ENCODE measurements around the gene ZNF527.
"Not testable (repeated sequence)": the region's sequence is repeated elsewhere in the genome, so short reads cannot be mapped to it uniquely, and the experiment has no call there.

The ZNF527 gene

DNA sequence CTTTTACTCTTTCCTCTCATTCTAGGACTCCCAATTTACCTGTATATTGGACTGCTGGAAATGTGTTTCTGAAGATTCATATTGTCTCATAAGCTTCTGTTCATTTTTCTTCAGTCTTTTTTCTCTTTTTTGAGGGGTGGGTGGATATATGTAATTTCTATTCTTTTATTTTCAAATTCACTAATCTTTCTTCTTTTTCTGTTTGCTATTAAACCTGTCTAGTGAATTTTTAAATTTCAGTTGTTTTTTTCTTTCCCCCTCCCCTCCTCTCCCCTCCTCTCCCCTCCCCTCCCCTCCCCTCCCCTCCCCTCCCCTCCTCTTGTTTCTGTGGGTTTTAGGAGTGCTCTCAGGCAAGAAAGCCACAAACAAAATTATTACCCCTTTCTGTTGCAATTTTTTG lies 16.9 kb upstream of the ZNF527 start:
- no peak overlapping the region for H3K4me2 ChIP-seq
- H3K4me1 ChIP-seq (ENCODE audit: low read depth, poor library complexity, severe bottlenecking), result no peaks in the 10 kb centered on the region
- no peaks in the 10 kb centered on the region for H3K36me3 ChIP-seq (ENCODE audit: insufficient read depth)
- no peaks in the 10 kb centered on the region for H3K27me3 ChIP-seq (ENCODE audit: insufficient read depth, low read depth)
- TF ChIP-seq, protein P1, sequence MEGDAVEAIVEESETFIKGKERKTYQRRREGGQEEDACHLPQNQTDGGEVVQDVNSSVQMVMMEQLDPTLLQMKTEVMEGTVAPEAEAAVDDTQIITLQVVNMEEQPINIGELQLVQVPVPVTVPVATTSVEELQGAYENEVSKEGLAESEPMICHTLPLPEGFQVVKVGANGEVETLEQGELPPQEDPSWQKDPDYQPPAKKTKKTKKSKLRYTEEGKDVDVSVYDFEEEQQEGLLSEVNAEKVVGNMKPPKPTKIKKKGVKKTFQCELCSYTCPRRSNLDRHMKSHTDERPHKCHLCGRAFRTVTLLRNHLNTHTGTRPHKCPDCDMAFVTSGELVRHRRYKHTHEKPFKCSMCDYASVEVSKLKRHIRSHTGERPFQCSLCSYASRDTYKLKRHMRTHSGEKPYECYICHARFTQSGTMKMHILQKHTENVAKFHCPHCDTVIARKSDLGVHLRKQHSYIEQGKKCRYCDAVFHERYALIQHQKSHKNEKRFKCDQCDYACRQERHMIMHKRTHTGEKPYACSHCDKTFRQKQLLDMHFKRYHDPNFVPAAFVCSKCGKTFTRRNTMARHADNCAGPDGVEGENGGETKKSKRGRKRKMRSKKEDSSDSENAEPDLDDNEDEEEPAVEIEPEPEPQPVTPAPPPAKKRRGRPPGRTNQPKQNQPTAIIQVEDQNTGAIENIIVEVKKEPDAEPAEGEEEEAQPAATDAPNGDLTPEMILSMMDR (conservative IDR thresholded peaks at IDR 0.05; ENCODE audit: low read depth, low read length), result no peak
- H3K4me3 ChIP-seq (IDR thresholded peaks at IDR 0.05; ENCODE audit: insufficient read depth, low read depth, low read length), result no peak overlapping the region
- no peaks in the 10 kb centered on the region for H3K79me2 ChIP-seq (ENCODE audit: insufficient read depth, low read depth)
- H4K20me1 ChIP-seq (ENCODE audit: insufficient read depth), result no peaks in the 10 kb centered on the region
- H3K27ac ChIP-seq, result no peak overlapping the region
- no peak overlapping the region for H2AFZ ChIP-seq (ENCODE audit: low read depth)
- no peak overlapping the region for H3K9ac ChIP-seq

GRCh38 chr19:37355901-37356300 lies 15.0 kb upstream of the ZNF527 start:
- Histone ChIP-seq H3K9ac (no peak overlapping the region), H3K27ac (no peak overlapping the region), H3K27me3 (ENCODE audit: insufficient read depth, low read depth) (no peaks in the 10 kb centered on the region), H3K36me3 (ENCODE audit: insufficient read depth) (no peaks in the 10 kb centered on the region), H3K4me1 (ENCODE audit: low read depth, poor library complexity, severe bottlenecking) (no peaks in the 10 kb centered on the region), H3K4me2 (no peak overlapping the region), H3K4me3 (IDR thresholded peaks at IDR 0.05; ENCODE audit: insufficient read depth, low read depth, low read length) (no peak overlapping the region), H2AFZ (ENCODE audit: low read depth) (no peak overlapping the region), H3K79me2 (ENCODE audit: insufficient read depth, low read depth) (no peaks in the 10 kb centered on the region), H4K20me1 (ENCODE audit: insufficient read depth) (no peaks in the 10 kb centered on the region)
- TF ChIP-seq, protein P1 (conservative IDR thresholded peaks at IDR 0.05; ENCODE audit: low read depth, low read length), result no peak

DNA sequence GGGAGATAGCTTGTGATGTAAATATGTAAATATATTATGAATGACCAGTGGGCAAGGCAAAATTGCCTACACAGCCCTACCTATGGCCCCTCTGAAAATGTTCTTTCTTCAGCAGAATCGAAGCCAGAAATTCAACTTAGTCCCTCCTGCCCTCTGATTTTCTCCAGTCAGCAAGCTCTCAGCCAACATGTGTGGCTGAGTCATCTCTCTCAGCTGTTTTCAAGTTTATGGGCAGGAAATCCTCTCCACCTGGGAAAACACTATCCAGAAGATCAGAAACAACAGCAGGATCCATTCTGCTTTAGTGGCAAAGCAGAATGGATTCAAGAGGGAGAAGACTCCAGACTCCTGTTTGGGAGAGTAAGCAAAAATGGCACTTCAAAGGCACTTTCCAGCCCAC lies 8.9 kb upstream of the ZNF527 start:
- H3K4me1 ChIP-seq (ENCODE audit: low read depth, poor library complexity, severe bottlenecking), result no peaks in the 10 kb centered on the region
- H3K4me3 ChIP-seq (IDR thresholded peaks at IDR 0.05; ENCODE audit: insufficient read depth, low read depth, low read length), result no peak overlapping the region
- H3K4me2 ChIP-seq, result no peak overlapping the region
- no peaks in the 10 kb centered on the region for H3K36me3 ChIP-seq (ENCODE audit: insufficient read depth)
- no peaks in the 10 kb centered on the region for H3K27me3 ChIP-seq (ENCODE audit: insufficient read depth, low read depth)
- no peak overlapping the region for H2AFZ ChIP-seq (ENCODE audit: low read depth)
- no peaks in the 10 kb centered on the region for H3K79me2 ChIP-seq (ENCODE audit: insufficient read depth, low read depth)
- no peak overlapping the region for H3K9ac ChIP-seq
- no peaks in the 10 kb centered on the region for H4K20me1 ChIP-seq (ENCODE audit: insufficient read depth)
- no peak overlapping the region for H3K27ac ChIP-seq
- TF ChIP-seq, protein P1 (conservative IDR thresholded peaks at IDR 0.05; ENCODE audit: low read depth, low read length), result no peak

DNA sequence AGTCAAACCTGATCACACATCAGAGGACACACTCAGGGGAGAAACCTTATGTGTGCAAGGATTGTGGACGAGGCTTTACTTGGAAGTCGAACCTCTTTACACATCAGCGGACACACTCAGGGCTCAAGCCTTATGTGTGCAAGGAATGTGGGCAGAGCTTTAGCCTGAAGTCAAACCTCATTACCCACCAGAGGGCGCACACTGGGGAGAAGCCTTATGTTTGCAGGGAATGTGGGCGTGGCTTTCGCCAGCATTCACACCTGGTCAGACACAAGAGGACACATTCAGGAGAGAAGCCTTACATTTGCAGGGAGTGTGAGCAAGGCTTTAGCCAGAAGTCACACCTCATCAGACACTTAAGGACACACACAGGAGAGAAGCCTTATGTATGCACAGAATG lies 8.2 kb upstream of the ZNF527 start:
- Histone ChIP-seq H3K9ac (no peak overlapping the region), H3K4me1 (ENCODE audit: low read depth, poor library complexity, severe bottlenecking) (no peaks in the 10 kb centered on the region), H3K4me2 (no peak overlapping the region), H3K4me3 (IDR thresholded peaks at IDR 0.05; ENCODE audit: insufficient read depth, low read depth, low read length) (no peak overlapping the region), H4K20me1 (ENCODE audit: insufficient read depth) (no peaks in the 10 kb centered on the region), H3K36me3 (ENCODE audit: insufficient read depth) (no peaks in the 10 kb centered on the region), H3K27ac (no peak overlapping the region), H3K79me2 (ENCODE audit: insufficient read depth, low read depth) (no peaks in the 10 kb centered on the region), H3K27me3 (ENCODE audit: insufficient read depth, low read depth) (no peaks in the 10 kb centered on the region), H2AFZ (ENCODE audit: low read depth) (no peak overlapping the region)
- TF ChIP-seq, protein P1 (conservative IDR thresholded peaks at IDR 0.05; ENCODE audit: low read depth, low read length), result no peak

GRCh38 chr19:37370386-37370879 lies 466 bp upstream of the ZNF527 start:
- H3K36me3 ChIP-seq (ENCODE audit: insufficient read depth); H3K27me3 ChIP-seq (ENCODE audit: insufficient read depth, low read depth); H3K79me2 ChIP-seq (ENCODE audit: insufficient read depth, low read depth); H4K20me1 ChIP-seq (ENCODE audit: insufficient read depth); H3K4me1 ChIP-seq (ENCODE audit: low read depth, poor library complexity, severe bottlenecking); H3K4me3 ChIP-seq (IDR thresholded peaks at IDR 0.05; ENCODE audit: insufficient read depth, low read depth, low read length): not testable (repeated sequence)
- Histone ChIP-seq H2AFZ (ENCODE audit: low read depth) (peak overlapping the region; percentile 89), H3K4me2 (peak overlapping the region; percentile 50; the same call in 1 of the 2 replicates), H3K27ac (peak overlapping the region; percentile 52), H3K9ac (peak overlapping the region; percentile 55; the same call in 1 of the 2 replicates)
